Measurements from ENCODE around the gene SVOP.
"Not testable (repeated sequence)": the region's sequence is repeated elsewhere in the genome, so short reads cannot be mapped to it uniquely, and the experiment has no call there.

The SVOP gene

GRCh38 chr12:109020796-109021380 is at the start of gene SVOP:
Gene SVOP (minus strand): TSS chr12:109021068. CDS start chr12:109020868, 200 bp downstream.
- peak; percentile 55 for DNase-seq

GRCh38 chr12:109069307-109070271 is 48.7 kb upstream of the SVOP start:
- no peak for DNase-seq

DNA sequence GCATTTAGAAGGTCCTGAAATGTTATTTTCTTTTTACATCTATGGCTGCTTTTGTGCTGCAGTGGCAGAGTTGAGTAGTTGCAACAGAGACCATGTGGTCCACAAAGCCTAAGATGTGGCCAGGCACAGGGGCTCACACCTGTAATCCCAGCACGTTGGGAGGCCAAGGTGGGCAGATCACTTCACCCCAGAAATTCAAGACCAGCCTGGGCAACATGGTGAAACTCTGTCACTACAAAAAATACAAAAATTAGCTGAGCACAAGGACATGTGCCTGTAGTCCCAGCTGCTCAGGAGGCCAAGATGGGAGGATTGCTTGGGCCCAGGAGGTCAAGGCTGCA is 45.0 kb upstream of the SVOP start:
- DNase-seq, result no peak

DNA sequence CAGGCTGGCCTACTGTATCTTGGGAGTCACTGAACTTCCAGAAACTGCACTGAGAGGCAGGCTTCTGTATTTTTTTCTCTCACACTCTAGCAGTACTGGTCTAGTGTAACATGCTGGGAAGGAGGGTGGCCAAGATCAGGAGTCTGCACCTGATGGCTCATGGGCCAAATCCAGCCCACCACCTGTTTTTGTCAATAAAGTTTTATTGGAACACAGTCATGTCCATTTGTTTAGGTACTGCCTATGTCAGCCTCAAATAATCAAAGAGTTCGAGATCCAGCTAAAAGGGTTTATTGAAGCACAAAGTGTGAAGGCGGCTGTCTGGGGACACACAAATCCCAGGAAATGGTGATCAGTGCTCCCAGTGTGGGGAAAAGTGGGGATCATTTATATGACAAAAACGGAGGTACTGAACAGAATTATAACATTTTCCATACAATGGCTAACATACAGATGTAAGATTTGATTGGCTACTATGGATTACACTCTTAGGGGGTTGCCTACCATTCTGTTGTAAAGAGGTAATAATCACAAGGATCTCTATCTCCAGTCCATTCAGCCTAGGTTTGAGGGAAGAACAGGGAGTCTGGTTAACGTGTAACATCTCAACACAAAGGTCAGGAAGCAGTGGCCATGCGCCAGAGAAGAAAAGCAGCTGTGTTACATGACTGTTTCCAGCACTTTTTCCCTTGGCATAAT is 44.4 kb upstream of the SVOP start:
- DNase-seq, result no peak

- no peak for DNase-seq
Measured at GRCh38 chr12:109064143-109064542, 43.3 kb upstream of the SVOP start.

GRCh38 chr12:109058773-109059172 is 37.9 kb upstream of the SVOP start:
- DNase-seq, result no peak

GRCh38 chr12:109057376-109057775 is 36.5 kb upstream of the SVOP start:
- DNase-seq, result no peak

DNA sequence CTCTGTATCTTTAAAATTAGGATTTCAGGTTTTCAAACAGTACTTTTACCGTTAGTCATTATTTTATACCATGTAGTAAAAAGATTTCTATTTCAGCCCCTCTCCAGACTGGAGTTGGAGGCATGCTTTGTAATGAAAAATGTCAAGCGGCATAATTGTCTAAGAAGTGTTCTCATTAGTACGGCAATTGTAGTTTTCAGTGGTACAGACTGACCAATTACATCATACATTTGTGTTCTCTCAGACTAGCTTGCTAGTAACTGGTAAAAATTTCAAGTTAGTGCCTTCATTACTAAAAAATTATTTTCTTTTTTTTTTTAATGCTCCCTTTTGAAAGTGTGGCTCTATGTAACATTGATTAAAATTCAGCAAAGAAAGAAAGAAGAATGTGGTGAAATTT is 36.0 kb upstream of the SVOP start:
- DNase-seq, result no peak

DNA sequence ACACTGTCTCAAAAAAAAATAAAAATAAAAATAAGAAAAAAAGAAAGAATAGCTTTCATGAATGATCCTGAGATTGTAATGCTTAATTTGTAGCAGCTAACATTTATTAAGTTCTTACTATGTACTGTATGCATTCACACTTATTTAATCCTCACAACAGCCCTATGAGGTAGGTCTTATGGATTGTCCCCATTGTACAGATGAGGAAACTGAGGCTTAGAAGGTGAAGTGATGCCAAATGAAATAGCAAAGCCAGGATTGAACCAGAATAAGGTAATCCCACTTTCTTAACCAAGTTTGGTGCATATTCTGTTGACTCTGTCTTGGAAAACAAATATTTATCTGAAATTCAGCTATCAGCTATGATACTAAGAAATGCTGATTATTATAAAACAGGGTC is 33.7 kb upstream of the SVOP start:
- DNase-seq, result no peak

DNA sequence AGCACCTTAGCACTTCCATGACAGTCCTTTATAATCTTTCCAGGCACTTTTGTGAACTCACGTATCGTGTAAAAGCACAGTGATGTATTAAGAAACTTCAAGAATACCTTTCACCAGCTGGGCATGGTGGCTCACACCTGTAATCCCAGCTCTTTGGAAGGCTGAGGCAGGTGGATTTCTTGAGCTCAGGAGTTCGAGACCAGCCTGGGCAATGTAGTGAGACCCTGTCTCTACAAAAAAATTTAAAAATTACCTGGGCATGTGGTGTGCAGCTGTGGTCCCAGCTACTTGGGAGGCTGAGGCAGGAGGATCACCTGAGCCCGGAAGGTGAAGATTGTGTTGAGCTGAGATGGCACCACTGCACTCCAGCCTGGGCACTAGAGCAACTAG is 33.3 kb upstream of the SVOP start:
- not testable (repeated sequence) for DNase-seq

- no peak for DNase-seq
Measured at GRCh38 chr12:109053382-109054123, 32.7 kb upstream of the SVOP start.

- DNase-seq, result peak; percentile 74
Measured at GRCh38 chr12:109052414-109053323, 31.8 kb upstream of the SVOP start, which contains the start of gene USP30. Gene USP30 (plus strand): TSS chr12:109052576. CDS start chr12:109052679, 103 bp downstream.

DNA sequence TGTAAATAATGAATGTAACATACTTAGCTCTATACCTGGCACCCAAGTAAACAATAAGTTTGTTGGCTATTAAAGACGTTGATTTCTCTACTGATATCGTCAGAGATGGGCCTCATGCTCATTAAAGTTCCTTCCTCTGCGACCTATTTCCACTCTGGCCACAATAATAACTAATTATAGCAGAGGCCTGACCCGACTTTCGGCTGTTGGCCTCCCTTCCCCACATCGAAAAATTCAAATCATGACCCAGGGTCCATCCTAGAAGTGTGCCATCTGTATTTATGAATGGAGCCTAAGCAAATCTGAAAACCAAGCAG is 31.2 kb upstream of the SVOP start:
- no peak for DNase-seq

DNA sequence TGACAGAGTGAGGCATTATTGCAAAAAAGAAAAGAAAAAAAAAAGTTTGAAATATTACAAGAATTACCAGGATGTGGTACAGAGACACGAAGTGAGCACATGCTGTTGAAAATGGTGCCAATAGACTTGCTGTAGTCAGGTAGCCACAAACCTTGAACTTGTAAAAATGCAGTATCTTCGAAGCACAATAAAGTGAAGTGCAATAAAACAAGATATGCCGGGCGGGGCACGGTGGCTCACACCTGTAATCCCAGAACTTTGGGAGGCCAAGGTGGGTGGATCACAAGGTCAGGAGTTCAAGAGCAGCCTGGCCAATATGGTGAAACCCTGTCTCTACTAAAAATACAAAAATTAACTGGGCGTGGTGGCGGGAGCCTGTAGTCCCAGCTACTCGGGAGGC is 28.9 kb upstream of the SVOP start:
- not testable (repeated sequence) for DNase-seq

GRCh38 chr12:109048706-109049105 is 27.8 kb upstream of the SVOP start:
- not testable (repeated sequence) for DNase-seq

GRCh38 chr12:109047081-109047805 is 26.4 kb upstream of the SVOP start:
- DNase-seq, result no peak

DNA sequence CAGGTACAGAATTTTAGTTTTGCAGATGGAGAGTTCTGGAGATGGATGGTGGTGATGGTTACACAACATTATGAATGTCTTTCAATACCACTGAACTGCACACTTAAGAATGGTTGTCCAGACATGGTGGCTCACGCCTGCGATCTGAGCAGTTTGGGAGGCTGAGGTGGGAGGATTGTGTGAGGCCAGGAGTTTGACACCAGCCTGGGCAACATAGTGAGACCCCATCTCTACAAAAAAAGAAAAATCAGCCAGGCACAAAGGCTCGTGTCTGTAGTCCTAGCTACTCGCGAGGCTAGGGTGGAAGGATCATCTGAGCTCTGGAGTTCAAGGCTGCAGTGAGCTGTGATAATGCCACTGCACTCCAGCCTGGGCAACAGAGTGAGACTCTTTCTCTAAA is 23.4 kb upstream of the SVOP start:
- DNase-seq, result no peak

GRCh38 chr12:109036975-109037374 is 16.1 kb upstream of the SVOP start:
- no peak for DNase-seq

- DNase-seq, result no peak
Measured at GRCh38 chr12:109033239-109034196, 12.7 kb upstream of the SVOP start.

DNA sequence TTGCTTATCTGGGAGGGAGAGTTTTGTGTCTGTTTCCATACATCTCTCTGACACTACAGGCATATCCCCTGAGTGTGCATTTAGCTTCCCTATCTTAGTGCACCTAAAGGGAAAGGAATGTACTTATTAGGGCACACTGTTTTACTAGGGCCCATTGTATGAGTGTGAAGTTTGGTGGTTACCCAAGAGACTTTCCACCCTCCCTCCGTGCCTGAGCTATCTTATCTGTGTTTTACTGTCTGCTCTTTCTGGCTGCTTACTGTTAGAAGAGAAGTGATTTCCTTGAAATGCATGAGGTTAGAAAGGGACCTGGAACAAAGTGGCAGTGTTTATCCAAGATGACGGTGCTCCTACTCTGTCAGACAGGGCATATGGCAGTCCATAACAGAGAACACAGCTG is 8.5 kb upstream of the SVOP start:
- DNase-seq, result no peak
